HepG2 (cell line): ENCODE results near the gene KIFAP3.

Experiments
- CTCF ChIP-seq: sonication (generic); formaldehyde crosslinking; IDR thresholded peaks from 2 replicates; pipeline ENCODE4 v1.5.0; 2020; ENCODE audit warnings: mild to moderate bottlenecking, missing genetic modification reagents, moderate library complexity
- JUNB ChIP-seq: sonication (generic); formaldehyde crosslinking; IDR thresholded peaks from 2 replicates; pipeline ENCODE4 v1.8.0; 2022; ENCODE audit warnings: missing genetic modification reagents, mild to moderate bottlenecking, borderline replicate concordance
- POLR2A ChIP-seq, 2 experiments: IDR thresholded peaks; 2 replicates each; pipeline ENCODE4 v1.6.1; 2011; ENCODE audit warnings: low read depth in 2 of 2, low read length in 2 of 2, mild to moderate bottlenecking in 1 of 2, moderate library complexity in 1 of 2; ENCODE audit not compliant: insufficient read depth in 1 of 2
- RBAK ChIP-seq: sonication (generic); formaldehyde crosslinking; IDR thresholded peaks from 2 replicates; pipeline ENCODE4 v1.5.1; 2020; ENCODE audit warnings: mild to moderate bottlenecking, missing genetic modification reagents
- RBM22 ChIP-seq: fragments of 200-400 bp; formaldehyde crosslinking; optimal IDR thresholded peaks from 2 replicates; pipeline ENCODE3; 2017; ENCODE audit warnings: mild to moderate bottlenecking, low read length, moderate library complexity
- TCF12 ChIP-seq, 2 experiments: fragments of 450-650 bp in 1 of 2; sonication (generic) in 1 of 2; formaldehyde crosslinking in 1 of 2; IDR thresholded peaks; 2 replicates each; pipeline versions ENCODE4 v1.6.1 to v1.8.0; 2017 to 2022; ENCODE audit warnings: antibody characterized with exemption in 1 of 2, mild to moderate bottlenecking in 1 of 2, missing genetic modification reagents in 1 of 2, moderate library complexity in 1 of 2
- ZBTB20 ChIP-seq: sonication (generic); formaldehyde crosslinking; IDR thresholded peaks from 2 replicates; pipeline ENCODE4 v1.8.1; 2023; ENCODE audit warnings: missing genetic modification reagents, low read depth, mild to moderate bottlenecking, borderline replicate concordance
- ZBTB38 ChIP-seq: sonication (generic); formaldehyde crosslinking; IDR thresholded peaks from 2 replicates; pipeline ENCODE4 v1.5.1; 2020; ENCODE audit warnings: mild to moderate bottlenecking, missing genetic modification reagents
- ZNF263 ChIP-seq: sonication (generic); formaldehyde crosslinking; IDR thresholded peaks from 2 replicates; pipeline ENCODE4 v1.4.0; 2020; ENCODE audit warnings: missing genetic modification reagents

DNA sequence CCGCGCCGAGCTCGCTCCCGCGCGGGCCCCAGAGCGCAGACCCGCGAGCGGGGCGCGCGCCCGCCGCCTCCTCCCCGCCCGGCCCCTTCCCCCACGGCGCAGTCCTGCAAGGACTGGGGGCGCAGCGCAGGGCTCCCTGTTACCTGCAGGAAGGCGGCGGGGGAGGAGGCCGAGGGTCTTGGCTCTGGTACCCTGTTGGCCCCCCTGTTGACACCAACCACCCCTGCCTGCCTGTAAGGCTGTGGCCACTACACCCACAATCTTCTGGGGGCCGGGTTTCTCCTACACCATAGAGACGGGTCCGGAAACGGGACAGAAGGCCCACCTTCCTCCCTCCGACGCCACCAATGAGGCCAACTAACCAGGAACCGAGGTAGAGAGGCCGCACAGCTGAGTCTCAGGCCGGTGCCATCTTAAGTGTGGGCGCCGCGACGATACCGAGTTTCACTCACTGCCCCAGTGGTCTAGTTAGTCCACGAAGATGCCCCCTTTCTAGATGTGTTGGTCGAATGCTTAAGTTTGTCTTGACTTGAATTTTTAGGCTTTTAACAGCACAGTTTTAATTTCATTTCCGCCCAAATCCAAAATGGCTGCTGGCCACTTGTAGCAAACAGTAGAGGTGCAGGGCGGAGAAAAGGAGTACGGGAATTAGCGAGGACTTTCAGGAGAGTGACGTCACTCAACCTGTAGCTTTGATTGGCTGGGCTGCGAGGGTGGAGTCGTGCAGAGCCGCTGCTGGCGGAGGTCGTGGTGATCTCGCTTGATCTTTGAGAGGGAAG lies 180.7 kb downstream of the KIFAP3 start, which contains the start of gene SCYL3:
- TF ChIP-seq POLR2A (IDR thresholded peaks at IDR 0.05; ENCODE audit: insufficient read depth in 1 of 2, low read depth in 2 of 2, low read length in 2 of 2) (peak; percentile 82 to 83), ZBTB38 (CRISPR knock-in tag) (0 out of 2 replicates have a peak, but pooled peaks have one; percentile 28), RBAK (CRISPR knock-in tag) (no peak), CTCF (CRISPR knock-in tag) (no peak; the same call in 1 of the 2 replicates), TCF12 (IDR thresholded peaks at IDR 0.05) (no peak), TCF12 (CRISPR knock-in tag; IDR thresholded peaks at IDR 0.05) (no peak), ZBTB20 (no peak), ZNF263 (CRISPR knock-in tag) (0 out of 2 replicates have a peak, but pooled peaks have one; percentile 10), JUNB (CRISPR knock-in tag) (no peak), RBM22 (no peak)
